Activated T-cell treated with anti-CD3 and anti-CD28 coated beads for 24 hours (primary cell): ENCODE results near the gene SLC30A4.
"Not testable (repeated sequence)": the region's sequence is repeated elsewhere in the genome, so short reads cannot be mapped to it uniquely, and the experiment has no call there.

ENCODE experiments used
- DNase-seq: peaks from one replicate; pipeline ENCODE4 v3.0.0-alpha.2; 2020; ENCODE audit warnings: low read depth

The SLC30A4 gene, protein sequence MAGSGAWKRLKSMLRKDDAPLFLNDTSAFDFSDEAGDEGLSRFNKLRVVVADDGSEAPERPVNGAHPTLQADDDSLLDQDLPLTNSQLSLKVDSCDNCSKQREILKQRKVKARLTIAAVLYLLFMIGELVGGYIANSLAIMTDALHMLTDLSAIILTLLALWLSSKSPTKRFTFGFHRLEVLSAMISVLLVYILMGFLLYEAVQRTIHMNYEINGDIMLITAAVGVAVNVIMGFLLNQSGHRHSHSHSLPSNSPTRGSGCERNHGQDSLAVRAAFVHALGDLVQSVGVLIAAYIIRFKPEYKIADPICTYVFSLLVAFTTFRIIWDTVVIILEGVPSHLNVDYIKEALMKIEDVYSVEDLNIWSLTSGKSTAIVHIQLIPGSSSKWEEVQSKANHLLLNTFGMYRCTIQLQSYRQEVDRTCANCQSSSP

DNA sequence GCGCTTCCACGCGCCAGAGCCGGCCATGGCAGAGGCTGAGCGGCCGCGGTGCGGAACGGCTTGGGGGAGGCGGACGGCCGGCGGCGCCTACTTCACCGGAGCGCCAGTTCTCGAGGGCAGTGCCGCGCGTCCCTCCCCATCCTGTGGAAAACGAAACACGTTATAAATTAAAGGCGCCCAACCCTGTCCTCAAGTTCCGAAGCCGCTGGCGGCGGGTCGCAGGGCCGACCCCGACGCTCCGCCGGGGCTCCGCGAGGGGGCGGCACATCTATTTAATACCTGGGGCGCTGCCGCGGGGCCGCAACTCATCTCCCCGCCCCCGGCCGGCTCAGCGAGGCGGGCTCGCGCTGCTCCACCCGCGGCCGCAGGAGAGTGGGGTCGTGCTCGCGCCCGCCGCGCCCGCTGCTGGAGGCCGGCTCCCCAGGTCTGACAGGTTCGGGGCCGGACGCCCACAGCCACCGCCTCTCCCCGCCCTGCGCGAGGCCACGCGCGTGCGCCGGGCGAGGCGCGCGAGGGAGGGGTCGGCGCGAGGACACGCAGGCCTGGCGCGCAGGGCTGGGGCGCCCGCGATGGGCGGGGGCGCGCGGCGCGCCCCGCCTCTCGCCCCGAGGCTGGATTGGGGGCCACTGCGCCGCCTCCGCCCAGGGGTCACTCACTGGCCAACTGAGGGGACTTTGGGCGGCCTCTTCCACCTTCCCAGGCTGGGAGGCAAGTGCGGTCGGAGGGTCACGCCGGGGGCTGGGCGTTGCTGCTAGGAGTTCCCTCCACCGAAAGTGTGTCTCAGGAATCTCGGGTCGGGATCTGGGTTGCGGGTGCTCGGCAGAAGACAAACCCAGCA, at the start of gene SLC30A4:
SLC30A4 (minus strand) TSS at position 428 of the 838 bp plus-strand sequence; CDS start at position 27, 401 bp downstream.
- peak; percentile 44 for DNase-seq

DNA sequence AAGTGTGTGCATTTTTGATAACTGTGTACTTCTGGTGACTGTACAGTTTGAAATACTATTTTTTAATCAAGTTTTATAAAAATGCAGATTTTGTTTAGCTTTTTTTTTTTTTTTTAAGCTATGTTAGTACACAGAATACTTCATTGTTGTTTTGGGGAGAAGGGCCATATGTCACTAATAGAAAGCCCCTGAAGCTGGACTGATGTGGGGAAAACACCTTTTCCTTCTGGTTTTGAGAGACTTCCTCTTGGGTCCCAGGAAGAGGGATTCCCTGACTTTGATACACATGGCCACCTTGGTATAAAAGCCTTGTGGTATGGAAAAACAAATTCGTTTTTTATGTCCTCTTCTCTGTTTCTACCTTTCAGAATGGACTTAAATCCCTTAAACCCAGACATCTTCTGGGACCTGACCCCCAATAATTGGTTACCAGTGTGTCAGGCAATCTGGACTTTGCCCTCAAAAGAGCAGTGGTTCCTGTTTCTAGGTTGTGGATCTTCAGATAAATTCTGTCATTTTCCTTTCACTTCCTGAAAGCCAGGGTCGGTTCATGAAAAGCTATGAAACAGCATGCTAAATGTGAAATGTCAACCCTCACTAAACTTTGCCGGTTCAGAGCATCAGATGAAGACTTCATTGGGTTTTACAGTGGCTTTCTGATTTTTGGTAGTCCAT, 33.5 kb upstream of the SLC30A4 start:
- no peak for DNase-seq

DNA sequence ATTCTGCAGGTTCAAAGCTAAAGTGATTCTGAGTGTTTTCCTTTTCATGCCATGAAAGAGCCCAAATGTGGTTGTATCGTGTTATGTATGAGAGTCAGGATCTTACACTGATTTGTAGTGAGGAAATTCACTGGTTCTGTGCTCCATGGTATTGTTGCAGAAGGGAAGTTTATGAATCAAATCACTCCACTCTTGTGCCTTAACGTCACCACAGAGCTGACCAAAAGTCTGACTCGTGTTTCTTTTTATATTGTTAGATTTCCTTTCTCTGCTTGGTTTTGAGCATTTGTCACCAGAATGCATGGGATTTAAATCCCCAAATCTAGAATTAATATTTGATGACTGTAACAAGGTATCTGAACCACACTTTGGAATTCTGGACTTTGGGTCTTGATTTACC, 29.1 kb upstream of the SLC30A4 start:
- no peak for DNase-seq

DNA sequence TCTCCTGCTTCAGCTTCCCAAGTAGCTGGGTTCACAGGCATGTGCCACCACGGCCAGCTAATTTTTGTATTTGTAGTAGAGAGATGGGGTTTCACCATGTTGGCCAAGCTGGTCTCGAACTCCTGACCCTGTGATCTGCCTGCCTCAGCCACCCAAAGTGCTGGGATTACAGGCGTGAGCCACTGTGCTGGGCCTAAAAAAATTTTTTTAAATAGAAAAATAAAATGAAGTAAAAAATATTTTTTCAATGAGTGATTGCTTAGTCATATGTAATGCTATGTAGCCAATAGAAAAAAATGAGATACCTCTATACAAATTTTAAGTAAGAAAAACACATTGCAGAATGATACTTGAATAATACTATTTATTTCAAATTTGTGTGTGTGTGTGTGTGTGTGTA, 27.9 kb upstream of the SLC30A4 start:
- DNase-seq, result no peak

DNA sequence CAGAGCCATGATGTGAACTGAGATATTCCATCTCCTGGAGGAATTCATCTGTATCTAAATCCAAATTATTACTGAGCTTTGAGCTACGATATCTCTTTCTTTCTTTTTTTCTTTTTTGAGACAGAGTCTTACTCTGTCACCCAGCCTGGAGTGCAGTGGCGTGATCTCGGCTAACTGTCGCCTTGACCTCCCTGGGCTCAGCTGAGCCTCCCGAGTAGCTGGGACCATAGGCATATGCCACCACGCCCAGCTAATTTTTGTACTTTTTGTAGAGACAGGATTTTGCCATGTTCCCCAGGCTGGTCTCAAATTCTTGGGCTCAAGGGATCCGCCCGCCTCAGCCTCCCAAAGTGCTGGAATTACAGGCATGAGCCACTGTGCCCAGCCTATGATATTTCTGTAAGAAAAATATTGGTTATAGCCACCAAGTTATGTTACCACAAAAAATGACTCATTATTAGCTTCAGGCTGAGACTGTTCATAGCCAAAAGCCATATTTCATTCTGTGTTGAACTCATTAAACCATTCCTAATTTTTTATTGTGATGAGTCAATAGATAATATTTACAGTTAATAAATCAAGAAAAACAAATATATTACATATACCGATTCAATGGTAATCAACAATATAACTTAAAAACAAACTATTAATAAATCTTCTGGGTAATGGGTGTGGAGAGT, 27.1 kb upstream of the SLC30A4 start:
- no peak for DNase-seq

DNA sequence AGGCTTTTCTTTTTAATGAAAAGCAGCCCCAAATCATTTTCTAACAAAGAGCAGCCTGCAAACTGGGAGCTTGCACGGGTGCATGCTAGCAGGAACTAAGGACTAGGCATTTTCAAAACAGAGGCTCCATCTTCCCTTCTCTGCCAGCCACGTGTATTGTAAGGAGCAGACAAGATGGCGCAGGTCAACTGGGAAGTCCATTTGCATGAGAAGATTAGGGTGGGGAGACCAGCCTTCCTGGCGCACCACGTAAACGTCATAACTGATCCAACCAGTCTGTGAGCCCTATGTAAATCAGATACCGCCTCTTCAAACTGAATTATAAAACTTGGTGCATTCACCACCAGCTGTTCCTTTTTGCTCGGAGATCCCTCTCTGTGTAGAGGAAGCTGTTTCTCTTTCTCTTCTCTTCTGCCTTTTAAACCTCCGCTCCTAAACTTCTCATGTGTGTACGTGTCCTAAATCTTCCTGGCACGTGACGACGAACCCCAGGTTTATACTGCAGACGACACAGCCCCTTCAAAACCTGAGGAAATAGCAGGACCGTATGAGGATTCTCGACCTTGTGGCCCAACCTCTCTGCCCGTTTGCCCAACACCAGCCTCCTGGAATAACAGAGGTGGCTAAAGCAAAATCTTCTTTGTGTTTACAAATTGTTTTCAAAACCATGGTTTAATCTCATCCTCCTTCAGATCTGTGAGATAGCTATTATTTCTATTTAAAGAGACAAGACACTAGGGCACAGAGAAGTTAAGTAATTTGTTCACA, 26.4 kb upstream of the SLC30A4 start:
- DNase-seq, result no peak

DNA sequence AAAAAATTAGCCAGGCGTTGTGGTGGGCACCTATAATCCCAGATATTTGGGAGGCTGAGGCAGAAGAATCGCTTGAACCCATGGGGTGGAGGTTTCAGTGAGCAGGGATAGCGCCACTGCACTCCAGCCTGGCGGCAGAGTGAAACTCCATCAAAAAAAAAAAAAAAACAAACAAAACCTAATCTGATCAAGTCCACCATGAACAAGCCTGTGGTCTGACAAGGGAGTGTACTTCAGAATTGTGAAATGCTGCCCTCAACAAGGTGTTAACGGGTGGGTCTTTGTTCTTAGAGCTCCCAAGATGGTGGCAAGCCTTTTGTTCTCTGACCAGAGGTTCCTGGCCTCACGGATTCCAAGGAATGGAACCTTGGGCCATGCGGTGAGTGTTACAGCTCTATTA, 24.2 kb upstream of the SLC30A4 start:
- DNase-seq, result no peak

DNA sequence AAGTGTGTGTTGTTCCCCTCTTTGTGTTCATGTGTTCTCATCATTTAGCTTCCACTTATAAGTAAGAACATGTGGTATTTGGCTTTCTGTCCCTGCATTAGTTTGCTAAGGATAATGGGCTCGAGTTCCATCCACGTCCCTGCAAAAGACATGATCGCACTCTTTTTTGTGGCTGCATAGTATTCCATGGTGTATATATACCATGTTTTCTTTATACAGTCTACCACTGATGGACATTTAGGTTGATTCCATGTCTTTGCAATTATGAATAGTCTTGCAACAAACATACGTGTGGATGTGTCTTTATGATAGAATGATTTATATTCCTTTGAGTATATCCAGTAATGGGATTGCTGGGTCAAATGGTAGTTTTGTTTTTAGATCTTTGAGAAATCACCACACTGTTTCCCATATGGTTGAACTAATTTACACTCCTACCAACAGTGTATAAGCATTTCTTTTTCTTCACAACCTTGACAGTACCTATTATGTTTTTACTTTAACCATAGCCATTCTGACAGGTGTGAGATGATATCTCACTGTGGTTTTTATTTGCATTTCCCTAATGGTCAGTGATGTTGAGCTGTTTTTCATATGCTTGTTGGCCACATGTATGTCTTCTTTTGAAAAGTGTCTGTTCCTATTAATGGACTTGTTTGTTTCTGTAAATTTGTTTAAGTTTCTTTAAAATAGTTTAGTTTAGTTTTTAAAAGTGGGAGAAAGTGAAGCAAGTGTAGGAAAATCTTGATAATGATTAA, 21.9 kb upstream of the SLC30A4 start:
- no peak for DNase-seq

DNA sequence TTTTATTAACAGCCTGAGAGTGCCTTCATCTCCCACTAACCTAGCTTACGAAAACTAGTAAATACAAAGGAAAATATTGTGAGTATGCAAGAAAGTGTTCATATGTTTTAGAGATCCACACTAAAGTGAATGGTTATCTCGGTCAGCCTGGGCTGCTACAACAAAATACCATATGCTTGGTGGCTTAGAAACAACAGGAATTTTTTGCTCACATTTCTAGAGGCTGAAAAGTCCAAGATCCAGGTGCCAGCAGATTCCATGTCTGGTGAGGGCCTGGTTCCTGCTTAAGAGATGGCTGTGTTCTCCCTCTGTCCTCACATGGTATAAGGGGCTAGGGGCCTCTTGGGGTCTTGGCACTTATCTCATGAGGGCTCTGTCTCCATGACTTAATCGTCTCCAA, 20.5 kb upstream of the SLC30A4 start:
- no peak for DNase-seq

DNA sequence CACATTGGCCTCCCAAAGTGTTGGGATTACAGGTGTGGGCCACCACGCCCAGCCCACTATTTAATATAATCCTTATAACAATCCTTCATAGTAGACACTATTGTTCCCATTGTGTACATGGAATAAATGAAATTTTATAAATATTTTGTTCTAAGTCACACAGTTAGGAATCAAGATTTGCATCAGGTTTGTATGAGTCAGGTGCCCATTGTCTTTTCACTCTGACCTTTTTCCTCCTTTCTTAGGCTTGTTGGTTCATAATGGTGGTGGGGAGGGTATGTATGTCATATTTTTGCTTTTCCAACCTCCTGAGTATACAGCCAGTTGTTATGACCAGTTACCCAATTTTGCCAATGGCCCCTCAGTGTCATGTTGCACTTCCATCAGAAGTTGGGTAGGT, 18.0 kb upstream of the SLC30A4 start:
- DNase-seq, result no peak

DNA sequence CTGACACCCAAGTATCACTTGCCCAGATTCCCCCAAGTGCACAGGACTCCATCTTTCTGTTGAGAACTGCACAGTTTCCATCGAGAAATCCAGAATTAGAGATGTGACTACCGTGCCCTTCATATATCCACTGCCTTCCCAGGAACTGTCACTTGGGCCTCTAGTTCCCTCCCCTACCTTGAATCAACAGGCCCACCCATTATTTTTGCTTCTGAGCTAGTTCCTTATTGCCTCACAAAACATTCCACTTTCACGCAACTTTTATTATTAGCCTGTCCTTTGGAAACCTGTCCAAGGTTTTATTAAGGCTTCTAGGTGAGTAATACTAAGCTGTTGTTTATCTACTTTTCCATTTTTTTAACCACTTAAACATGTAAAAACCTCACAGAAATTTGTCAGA, 17.1 kb upstream of the SLC30A4 start:
- DNase-seq, result no peak

DNA sequence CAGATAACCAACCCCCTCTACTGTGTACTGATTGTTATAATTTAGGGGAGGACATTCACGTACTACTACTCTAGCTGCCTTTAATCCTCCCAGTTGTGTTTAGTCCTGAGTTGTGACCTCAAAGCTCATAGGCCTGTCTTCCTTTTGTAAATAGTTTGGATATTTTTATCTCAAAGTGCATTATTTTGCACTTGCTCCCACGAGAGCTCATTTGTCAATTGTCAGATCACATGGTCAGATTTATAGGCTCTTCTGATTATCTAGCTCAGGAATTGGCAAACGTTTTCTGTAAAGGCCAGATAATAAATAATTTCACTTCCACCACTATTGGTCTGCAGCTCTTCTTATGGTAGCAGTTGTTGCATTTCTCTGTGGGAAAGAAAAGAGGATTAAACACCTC, 14.4 kb upstream of the SLC30A4 start:
- no peak for DNase-seq

DNA sequence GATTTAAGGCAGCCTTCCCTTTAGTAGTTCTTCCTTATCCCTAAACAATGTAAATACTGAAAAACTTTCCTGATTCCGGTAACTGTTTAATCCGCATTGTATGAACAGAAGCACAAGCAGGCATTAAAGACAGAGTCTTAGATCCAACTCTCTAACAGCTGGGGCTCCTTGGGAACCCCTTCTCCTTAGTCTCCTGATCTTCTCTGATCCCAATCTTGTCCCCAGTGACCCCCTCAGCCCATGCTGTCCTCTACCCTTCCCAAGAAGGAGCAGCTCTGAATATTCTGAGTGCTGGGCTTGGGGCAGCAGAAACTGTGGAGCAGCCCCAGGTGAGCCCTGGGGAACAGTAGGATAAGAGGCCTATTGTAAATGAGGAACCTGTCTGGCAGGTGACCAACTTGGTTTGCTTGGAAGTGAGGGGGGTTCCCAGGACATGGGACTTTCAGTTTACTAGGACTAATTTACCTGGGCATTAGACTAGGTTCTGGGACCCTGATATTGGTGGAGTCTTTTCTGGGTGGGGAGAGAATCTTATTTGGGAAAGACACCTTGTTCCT, 13.0 kb upstream of the SLC30A4 start:
- no peak for DNase-seq

DNA sequence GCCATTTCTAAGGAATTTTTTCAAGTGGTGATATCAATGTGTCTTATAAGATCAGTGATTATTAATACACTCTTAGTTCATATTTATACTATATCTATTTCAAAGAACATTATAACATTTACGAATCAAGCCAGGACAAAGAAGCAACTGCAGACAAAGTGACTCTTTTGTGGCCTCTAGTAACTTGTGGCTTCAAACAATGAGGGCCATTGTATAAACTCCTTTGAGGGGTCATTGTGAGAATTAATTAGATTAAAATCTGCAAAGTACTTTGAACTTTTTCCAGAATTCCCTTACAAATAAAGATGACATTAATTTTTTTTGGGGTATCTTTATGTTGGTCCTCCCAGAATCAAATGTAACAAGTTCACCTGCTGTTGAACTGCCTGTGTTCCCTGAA, 12.3 kb upstream of the SLC30A4 start:
- no peak for DNase-seq

DNA sequence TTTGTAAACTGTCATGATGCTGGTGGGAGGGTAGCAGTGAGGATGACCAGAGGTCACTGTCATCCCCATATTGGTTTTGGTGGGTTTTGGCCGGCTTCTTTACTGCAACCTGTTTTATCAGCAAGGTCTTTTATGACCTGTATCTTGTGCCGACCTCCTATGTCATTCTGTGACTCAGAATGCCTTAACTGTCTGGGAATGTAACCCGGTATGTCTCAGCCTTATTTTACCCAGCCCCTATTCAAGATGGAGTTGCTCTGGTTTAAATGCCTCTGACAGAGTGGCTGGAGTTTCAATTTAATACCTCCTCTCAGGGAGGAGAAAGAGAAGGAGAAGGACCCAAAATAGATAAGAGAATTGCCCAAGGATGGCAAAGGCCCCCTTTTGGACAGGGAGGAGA, 10.3 kb upstream of the SLC30A4 start:
- DNase-seq, result not testable (repeated sequence)

DNA sequence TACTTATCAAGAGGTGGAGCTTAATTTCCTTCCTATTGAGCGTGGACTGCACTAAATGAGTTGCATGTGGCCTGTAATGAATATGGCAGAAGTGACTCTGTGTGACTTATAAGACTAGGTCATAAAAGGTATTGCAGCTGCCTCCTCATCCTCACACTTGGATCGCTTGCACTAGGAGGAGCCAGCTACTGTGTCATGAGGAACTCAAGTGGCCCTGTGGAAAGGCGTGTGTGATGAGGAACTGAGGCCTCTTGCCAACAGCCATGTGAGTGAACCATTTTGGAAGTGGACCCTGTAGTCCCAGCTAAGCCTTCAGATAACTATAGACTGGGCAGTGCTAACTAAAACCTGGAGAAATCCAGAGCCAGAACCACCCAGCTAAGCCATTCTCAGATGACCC, 7.1 kb upstream of the SLC30A4 start:
- no peak for DNase-seq

DNA sequence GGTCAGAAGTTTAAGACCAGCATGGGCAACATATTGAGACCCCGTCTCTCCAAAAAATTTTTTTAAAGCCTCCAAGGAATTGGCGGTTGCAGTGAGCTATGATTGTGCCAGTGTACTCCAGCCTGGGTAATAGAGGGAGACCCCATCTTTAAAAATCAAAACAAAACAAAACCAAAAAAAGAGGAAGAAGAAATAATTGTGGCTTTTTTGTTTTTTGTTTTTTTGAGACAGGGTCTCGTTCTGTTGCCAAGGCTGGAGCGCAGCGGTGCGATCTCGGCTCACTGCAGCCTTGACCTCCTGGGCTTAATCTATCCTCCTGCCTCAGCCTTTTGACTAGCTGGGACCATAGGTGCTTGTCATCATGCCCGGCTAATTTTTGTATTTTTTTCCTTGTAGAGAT, 4.5 kb upstream of the SLC30A4 start:
- DNase-seq, result no peak

DNA sequence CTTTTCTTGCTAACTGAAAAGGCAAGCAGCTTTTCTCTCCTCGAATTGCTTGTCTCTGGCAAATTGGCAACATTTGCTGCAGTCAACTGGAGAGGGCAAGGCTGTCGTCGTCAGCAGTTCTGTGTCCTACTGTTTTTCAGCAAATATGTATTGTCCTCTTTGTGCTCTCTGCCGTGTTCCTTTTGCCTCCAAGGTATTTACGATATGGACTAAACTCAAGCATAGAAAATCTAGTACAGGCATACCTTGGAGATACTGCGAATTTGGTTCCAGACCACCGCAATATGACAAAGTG, 558 bp upstream of the SLC30A4 start:
- no peak for DNase-seq

DNA sequence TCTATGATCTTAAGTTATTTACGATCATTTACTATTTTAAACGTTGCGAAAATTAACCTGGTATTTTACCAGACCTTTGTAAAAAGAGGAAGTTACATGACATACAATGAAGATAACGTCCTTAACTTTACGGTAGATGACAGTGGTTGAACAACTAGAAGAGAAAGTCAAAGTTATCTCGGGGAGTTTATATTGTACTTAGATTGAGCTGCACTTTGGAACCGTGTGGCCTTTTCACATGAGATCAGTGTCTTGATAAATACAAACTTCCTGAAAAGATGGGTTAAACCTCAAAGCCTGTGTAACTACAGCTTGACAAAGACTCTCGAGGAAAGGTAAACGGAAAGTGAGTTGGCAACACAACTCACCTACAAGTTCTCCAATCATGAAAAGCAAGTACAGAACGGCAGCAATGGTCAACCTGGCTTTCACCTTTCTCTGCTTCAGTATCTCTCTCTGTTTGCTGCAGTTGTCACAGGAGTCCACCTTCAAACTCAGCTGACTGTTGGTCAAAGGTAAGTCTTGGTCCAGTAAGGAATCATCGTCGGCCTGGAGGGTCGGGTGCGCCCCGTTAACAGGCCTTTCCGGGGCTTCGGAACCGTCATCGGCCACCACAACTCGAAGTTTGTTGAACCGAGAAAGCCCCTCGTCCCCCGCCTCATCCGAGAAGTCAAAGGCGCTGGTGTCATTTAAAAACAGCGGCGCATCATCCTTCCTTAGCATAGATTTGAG, 793 bp downstream of the SLC30A4 start:
- DNase-seq, result no peak

DNA sequence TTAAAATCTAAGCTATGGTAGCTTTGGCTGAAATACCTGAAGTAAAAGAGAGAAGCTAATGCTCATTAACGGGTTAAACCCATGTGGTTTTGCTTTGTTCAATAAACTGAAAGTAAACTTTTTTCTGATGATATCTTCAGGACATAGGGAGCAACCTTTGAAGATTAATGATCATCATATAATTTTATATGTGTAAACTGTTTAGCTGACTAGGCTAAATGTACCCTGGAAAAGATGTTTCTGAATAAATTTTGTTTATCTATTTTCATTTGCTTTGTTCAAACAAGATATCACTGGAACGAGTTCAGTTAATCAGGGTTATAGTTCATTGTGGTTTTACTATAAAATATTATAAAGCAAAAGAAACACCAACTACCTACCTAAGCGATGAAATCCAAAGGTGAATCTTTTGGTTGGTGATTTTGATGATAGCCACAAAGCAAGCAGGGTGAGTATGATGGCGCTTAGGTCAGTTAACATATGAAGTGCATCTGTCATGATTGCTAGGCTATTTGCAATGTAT, 11.7 kb downstream of the SLC30A4 start:
- no peak for DNase-seq
